KMS-11 (cell line): ENCODE data around the gene GPR33.
"Not testable (repeated sequence)": the region's sequence is repeated elsewhere in the genome, so short reads cannot be mapped to it uniquely, and the experiment has no call there.

Experiments
- H2AFZ ChIP-seq: fragments of 200-600 bp; sonication (generic); 2 replicates; pipeline ENCODE4 v1.6.1; 2016; ENCODE audit warnings: antibody characterized with exemption, mixed run types, low read depth
- H3K27ac ChIP-seq: fragments of 200-600 bp; sonication (generic); 2 replicates; pipeline ENCODE4 v1.6.1; 2016; ENCODE audit warnings: mild to moderate bottlenecking, mixed run types
- H3K27me3 ChIP-seq: fragments of 200-600 bp; sonication (generic); 2 replicates; pipeline ENCODE4 v1.6.1; 2017; ENCODE audit warnings: mild to moderate bottlenecking, low read depth, mixed run types, moderate library complexity; ENCODE audit not compliant: insufficient read depth
- H3K36me3 ChIP-seq: fragments of 200-600 bp; sonication (generic); 2 replicates; pipeline ENCODE4 v1.6.1; 2017; ENCODE audit warnings: mild to moderate bottlenecking, mixed run types; ENCODE audit not compliant: insufficient read depth
- H3K4me1 ChIP-seq: fragments of 200-600 bp; sonication (generic); 2 replicates; pipeline ENCODE4 v1.6.1; 2016; ENCODE audit warnings: mild to moderate bottlenecking, low read depth, mixed run types; ENCODE audit not compliant: poor library complexity, severe bottlenecking
- H3K4me2 ChIP-seq: fragments of 200-600 bp; sonication (generic); 2 replicates; pipeline ENCODE4 v1.7.0; 2016; ENCODE audit warnings: mild to moderate bottlenecking, mixed run types
- H3K4me3 ChIP-seq: fragments of 200-600 bp; sonication (generic); IDR thresholded peaks from 2 replicates; pipeline ENCODE4 v1.6.1; 2017; ENCODE audit warnings: low read depth, low read length, mixed read lengths; ENCODE audit not compliant: insufficient read depth
- H3K79me2 ChIP-seq: fragments of 200-600 bp; sonication (generic); 2 replicates; pipeline ENCODE4 v1.6.1; 2016; ENCODE audit warnings: low read depth, mixed run types; ENCODE audit not compliant: insufficient read depth
- H3K9ac ChIP-seq: fragments of 200-600 bp; sonication (generic); 2 replicates; pipeline ENCODE4 v1.6.1; 2016; ENCODE audit warnings: mild to moderate bottlenecking, mixed run types
- H4K20me1 ChIP-seq: fragments of 200-600 bp; sonication (generic); 2 replicates; pipeline ENCODE4 v1.6.1; 2016; ENCODE audit warnings: mild to moderate bottlenecking, mixed run types; ENCODE audit not compliant: insufficient read depth
- TF ChIP-seq, protein P1 (sequence below): fragments of 200-600 bp; sonication (generic); conservative IDR thresholded peaks from 2 replicates; pipeline ENCODE4 v1.6.1; 2017; ENCODE audit warnings: low read depth, mild to moderate bottlenecking, antibody characterized with exemption, low read length, moderate library complexity, mixed read lengths

GPR33 gene

GRCh38 chr14:31439561-31439960, 48.3 kb downstream of the GPR33 start:
- H3K9ac ChIP-seq, result no peak overlapping the region
- H3K79me2 ChIP-seq, result no peaks in the 10 kb centered on the region
- no peak overlapping the region for H2AFZ ChIP-seq
- H3K4me2 ChIP-seq, result no peak overlapping the region
- no peaks in the 10 kb centered on the region for H3K4me1 ChIP-seq
- no peak overlapping the region for H3K27ac ChIP-seq
- H3K27me3 ChIP-seq, result no peaks in the 10 kb centered on the region
- TF ChIP-seq, protein P1, sequence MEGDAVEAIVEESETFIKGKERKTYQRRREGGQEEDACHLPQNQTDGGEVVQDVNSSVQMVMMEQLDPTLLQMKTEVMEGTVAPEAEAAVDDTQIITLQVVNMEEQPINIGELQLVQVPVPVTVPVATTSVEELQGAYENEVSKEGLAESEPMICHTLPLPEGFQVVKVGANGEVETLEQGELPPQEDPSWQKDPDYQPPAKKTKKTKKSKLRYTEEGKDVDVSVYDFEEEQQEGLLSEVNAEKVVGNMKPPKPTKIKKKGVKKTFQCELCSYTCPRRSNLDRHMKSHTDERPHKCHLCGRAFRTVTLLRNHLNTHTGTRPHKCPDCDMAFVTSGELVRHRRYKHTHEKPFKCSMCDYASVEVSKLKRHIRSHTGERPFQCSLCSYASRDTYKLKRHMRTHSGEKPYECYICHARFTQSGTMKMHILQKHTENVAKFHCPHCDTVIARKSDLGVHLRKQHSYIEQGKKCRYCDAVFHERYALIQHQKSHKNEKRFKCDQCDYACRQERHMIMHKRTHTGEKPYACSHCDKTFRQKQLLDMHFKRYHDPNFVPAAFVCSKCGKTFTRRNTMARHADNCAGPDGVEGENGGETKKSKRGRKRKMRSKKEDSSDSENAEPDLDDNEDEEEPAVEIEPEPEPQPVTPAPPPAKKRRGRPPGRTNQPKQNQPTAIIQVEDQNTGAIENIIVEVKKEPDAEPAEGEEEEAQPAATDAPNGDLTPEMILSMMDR, result no peak
- H3K36me3 ChIP-seq, result no peaks in the 10 kb centered on the region
- no peak overlapping the region for H3K4me3 ChIP-seq
- H4K20me1 ChIP-seq, result no peaks in the 10 kb centered on the region

GRCh38 chr14:31437045-31437691, 50.7 kb downstream of the GPR33 start:
- not testable (repeated sequence) for H3K4me2 ChIP-seq, H3K27ac ChIP-seq, H3K4me3 ChIP-seq, H3K4me1 ChIP-seq, H4K20me1 ChIP-seq, H3K27me3 ChIP-seq, H3K9ac ChIP-seq, H3K36me3 ChIP-seq, H2AFZ ChIP-seq, H3K79me2 ChIP-seq

DNA sequence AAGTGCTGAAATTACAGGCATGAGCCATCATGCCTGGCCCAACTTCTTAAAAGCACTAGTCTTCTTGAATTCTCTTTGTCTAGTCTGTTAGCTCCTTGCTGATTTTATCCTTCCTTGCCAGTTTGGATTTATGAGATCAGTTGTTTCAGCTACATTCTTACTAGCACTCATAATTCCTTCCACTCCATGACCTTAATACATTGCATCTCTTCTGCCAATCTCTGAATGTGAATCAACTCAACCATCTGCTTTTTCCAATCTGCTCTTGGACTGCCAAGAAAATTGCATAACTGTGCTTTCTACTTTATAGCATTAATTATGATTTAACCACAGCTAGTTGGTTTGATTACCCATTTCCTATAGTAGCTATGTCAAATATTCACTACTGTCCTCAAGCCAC, 52.6 kb downstream of the GPR33 start:
- H3K79me2 ChIP-seq, result no peaks in the 10 kb centered on the region
- no peak overlapping the region for H3K9ac ChIP-seq
- no peak overlapping the region for H3K4me2 ChIP-seq
- H2AFZ ChIP-seq, result no peak overlapping the region
- H3K4me3 ChIP-seq, result no peak overlapping the region
- no peaks in the 10 kb centered on the region for H3K27me3 ChIP-seq
- no peaks in the 10 kb centered on the region for H4K20me1 ChIP-seq
- no peak overlapping the region for H3K27ac ChIP-seq
- H3K4me1 ChIP-seq, result no peaks in the 10 kb centered on the region
- no peaks in the 10 kb centered on the region for H3K36me3 ChIP-seq
- TF ChIP-seq, protein P1, result no peak
